Fibroblast of lung (primary cell): Measurements from ENCODE around the gene HS3ST6. TPM values are rescaled to one million over a fixed set of nuclear protein-coding genes. Genes with fewer than 3 reads are reported as not detected.

Experiments
- DNase-seq, 2 donors: peaks; one replicate each; pipeline versions ENCODE4 v3.0.0 to v3.0.0-alpha.2; 2010; ENCODE audit warnings: low read depth in 2 of 2
- H2AFZ ChIP-seq: 2 replicates; pipeline ENCODE4 v1.5.1; 2012; ENCODE audit warnings: low read length, control low read depth, inconsistent platforms
- H3K27ac ChIP-seq: 2 replicates; pipeline ENCODE4 v1.5.1; 2011; ENCODE audit warnings: low read length, control low read depth; ENCODE audit not compliant: insufficient read depth
- H3K27me3 ChIP-seq: 2 replicates; pipeline ENCODE4 v1.5.1; 2011; ENCODE audit warnings: mild to moderate bottlenecking, low read length; ENCODE audit not compliant: control insufficient read depth, insufficient read depth
- H3K36me3 ChIP-seq: 2 replicates; pipeline ENCODE4 v1.5.1; 2011; ENCODE audit warnings: low read length; ENCODE audit not compliant: control insufficient read depth, insufficient read depth
- H3K4me1 ChIP-seq: 2 replicates; pipeline ENCODE4 v1.5.1; 2011; ENCODE audit warnings: low read length; ENCODE audit not compliant: control insufficient read depth, insufficient read depth; ENCODE audit errors: extremely low read depth
- H3K4me2 ChIP-seq: 2 replicates; pipeline ENCODE4 v1.5.1; 2011; ENCODE audit warnings: low read length, control low read depth; ENCODE audit not compliant: insufficient read depth; ENCODE audit errors: extremely low read depth
- H3K4me3 ChIP-seq, 4 experiments: fragments of 200-600 bp in 1 of 4; sonication (generic) in 1 of 4; replicated peaks in 1 of 4; 2 replicates each; pipeline ENCODE4 v1.5.1; 2011 to 2016; ENCODE audit warnings: low read length in 4 of 4, low read depth in 3 of 4, mild to moderate bottlenecking in 3 of 4, control low read depth in 2 of 4, inconsistent platforms in 1 of 4, mixed read lengths in 1 of 4; ENCODE audit not compliant: insufficient read depth in 1 of 4; ENCODE audit errors: control extremely low read depth in 1 of 4
- H3K79me2 ChIP-seq: 2 replicates; pipeline ENCODE4 v1.5.1; 2012; ENCODE audit warnings: mild to moderate bottlenecking, low read length, inconsistent platforms; ENCODE audit not compliant: control insufficient read depth, insufficient read depth
- H3K9ac ChIP-seq: 2 replicates; pipeline ENCODE4 v1.5.1; 2011; ENCODE audit warnings: mild to moderate bottlenecking, low read length, control low read depth; ENCODE audit not compliant: insufficient read depth
- H3K9me3 ChIP-seq: 2 replicates; pipeline ENCODE4 v1.5.1; 2012; ENCODE audit warnings: low read depth, low read length; ENCODE audit not compliant: control insufficient read depth, insufficient read depth
- H4K20me1 ChIP-seq: 2 replicates; pipeline ENCODE4 v1.5.1; 2011; ENCODE audit warnings: low read length; ENCODE audit not compliant: control insufficient read depth, insufficient read depth; ENCODE audit errors: extremely low read depth
- EZH2 ChIP-seq: IDR thresholded peaks from 2 replicates; pipeline ENCODE4 v1.5.1; 2012; ENCODE audit warnings: low read length, control low read depth, mild to moderate bottlenecking; ENCODE audit errors: missing control alignments
- polyA plus RNA-seq, 2 donors: library from polyadenylated mRNA; depleted of rRNA in 1 of 2; stranded (reverse) in 1 of 2; unstranded in 1 of 2; fragments of >200 nt; gene quantifications; 2 replicates each; pipeline ENCODE4 v1.2.1, GENCODE V29; 2011 to 2012; ENCODE audit warnings: missing spikeins in 1 of 2
- total RNA-seq: library from RNA; depleted of rRNA; stranded (reverse); fragments of >200 nt; gene quantifications from 2 replicates; pipeline ENCODE4 v1.2.1, GENCODE V29; 2014
- TF ChIP-seq, protein P1 (sequence below), 2 donors: IDR thresholded peaks in 1 of 2; conservative IDR thresholded peaks in 1 of 2; 1 replicate in 1 of 2; 2 replicates in 1 of 2; pipeline ENCODE4 v1.5.1; 2011 to 2012; ENCODE audit warnings: low read length in 2 of 2, control low read depth in 1 of 2, inconsistent platforms in 1 of 2, low read depth in 1 of 2, mild to moderate bottlenecking in 1 of 2

The HS3ST6 gene
- total and polyA plus RNA-seq, 2 donors (not counting 1 experiment from before 2014, with no cell fraction given), result not detected

DNA sequence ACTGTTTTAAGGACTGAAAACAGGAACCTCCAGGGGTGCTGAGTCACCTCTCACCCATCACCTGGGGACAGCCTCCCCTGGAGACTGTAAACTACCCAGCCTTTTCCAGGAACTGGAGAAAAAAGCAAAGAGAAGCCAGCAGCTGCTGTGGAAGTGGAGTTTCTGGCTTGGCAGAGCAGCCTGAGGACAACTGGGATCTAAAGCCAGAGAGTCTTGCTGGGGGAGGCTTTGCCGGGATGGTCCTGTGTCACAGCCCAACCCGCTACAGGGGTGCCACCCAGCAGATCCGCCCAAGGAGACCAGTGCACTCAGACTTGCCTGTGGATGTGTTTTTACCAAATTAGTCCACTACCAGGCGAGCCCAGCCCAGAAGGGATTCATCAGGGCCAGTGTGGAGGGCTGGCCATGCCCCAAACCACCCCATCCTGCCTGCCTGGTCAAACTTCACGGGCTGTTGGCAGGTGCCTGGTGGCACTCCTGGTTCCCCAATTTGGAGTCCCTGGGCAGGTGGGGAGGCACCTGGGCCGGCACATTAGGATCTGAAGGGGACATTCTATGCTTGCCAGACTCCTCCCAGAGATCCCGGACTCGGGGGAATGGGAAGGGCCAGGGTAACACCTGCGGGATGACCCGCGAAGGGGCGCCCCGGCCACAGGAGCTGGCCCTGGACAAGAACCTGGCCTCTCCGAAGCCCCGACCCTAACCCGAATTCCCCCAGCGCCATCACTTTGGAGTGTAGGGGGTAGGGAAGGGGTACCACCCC, 24.0 kb upstream of the HS3ST6 start:
- H3K4me3 ChIP-seq, result peak overlapping the region; percentile 79 to 93 (median 82)
- H4K20me1 ChIP-seq, result no peaks in the 10 kb centered on the region
- DNase-seq, result peak in 1 of 2 donors; percentile 35
- H3K27ac ChIP-seq, result no peak overlapping the region
- H3K27me3 ChIP-seq, result no peaks in the 10 kb centered on the region
- no peaks in the 10 kb centered on the region for H3K9me3 ChIP-seq
- H3K36me3 ChIP-seq, result peaks cover 8% of the 10 kb centered on the region
- peak overlapping the region; percentile 92 for H3K4me2 ChIP-seq
- H3K4me1 ChIP-seq, result peaks cover 7% of the 10 kb centered on the region
- peak overlapping the region; percentile 80 for H2AFZ ChIP-seq
- peak overlapping the region; percentile 76 for H3K9ac ChIP-seq
- no peak for TF ChIP-seq EZH2
- TF ChIP-seq, protein P1, sequence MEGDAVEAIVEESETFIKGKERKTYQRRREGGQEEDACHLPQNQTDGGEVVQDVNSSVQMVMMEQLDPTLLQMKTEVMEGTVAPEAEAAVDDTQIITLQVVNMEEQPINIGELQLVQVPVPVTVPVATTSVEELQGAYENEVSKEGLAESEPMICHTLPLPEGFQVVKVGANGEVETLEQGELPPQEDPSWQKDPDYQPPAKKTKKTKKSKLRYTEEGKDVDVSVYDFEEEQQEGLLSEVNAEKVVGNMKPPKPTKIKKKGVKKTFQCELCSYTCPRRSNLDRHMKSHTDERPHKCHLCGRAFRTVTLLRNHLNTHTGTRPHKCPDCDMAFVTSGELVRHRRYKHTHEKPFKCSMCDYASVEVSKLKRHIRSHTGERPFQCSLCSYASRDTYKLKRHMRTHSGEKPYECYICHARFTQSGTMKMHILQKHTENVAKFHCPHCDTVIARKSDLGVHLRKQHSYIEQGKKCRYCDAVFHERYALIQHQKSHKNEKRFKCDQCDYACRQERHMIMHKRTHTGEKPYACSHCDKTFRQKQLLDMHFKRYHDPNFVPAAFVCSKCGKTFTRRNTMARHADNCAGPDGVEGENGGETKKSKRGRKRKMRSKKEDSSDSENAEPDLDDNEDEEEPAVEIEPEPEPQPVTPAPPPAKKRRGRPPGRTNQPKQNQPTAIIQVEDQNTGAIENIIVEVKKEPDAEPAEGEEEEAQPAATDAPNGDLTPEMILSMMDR (conservative IDR thresholded peaks at IDR 0.05 in 1 of 2, IDR thresholded peaks at IDR 0.05 in 1 of 2; ENCODE audit: low read depth in 1 of 2, low read length in 2 of 2), result no peak
- H3K79me2 ChIP-seq, result no peaks in the 10 kb centered on the region

DNA sequence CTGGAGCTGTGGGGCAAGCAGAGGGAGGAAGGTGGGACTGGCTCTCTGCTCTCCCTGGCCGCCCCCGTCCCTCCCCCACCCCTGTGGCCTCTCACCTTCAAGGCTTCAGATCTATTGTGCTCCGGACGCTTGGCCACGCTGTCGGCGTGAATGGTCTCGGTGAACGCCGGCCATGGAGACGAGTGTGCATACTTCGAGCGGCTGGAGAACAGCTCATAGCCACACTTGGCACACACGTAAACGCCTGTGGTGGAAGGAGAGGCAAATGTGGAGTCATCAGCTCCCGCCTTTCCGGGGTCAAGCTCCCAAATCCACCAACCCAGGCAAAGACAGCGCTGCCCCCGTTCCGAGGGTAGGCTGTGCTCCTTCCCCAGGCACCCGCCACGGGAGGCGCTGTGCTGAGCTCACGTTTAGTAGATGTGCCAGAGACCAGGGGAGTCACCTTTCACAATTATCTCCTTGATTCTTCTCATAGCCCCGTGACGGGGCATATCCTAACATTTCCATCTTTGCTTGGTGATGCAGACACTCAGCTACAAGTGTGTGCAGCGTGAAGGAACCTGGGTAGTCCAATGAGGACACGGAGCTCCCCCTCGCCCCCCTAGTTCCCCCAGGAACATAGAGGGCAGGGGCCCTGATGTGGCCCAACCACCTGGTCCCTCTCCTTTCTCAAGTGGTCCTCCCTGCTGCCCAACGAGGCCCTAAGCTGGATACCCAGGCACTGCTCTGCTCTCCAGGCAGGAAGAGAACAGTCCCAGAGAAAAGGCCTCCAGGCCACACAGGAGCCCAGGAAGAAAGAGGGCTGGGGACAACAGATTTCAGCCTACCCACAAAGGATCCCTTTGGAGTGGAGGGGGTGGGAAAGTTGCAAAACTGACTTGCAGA, 23.2 kb upstream of the HS3ST6 start:
- peak overlapping the region in 3 of 4 experiments; percentile 79 to 83 (median 81) for H3K4me3 ChIP-seq
- no peak overlapping the region for H3K27ac ChIP-seq

More for the DNA sequence above, 23.2 kb upstream of the HS3ST6 start:
- Histone ChIP-seq H3K36me3 (peaks cover 8% of the 10 kb centered on the region), H4K20me1 (no peaks in the 10 kb centered on the region), H3K9me3 (no peaks in the 10 kb centered on the region), H3K4me2 (peak overlapping the region; percentile 92), H3K79me2 (no peaks in the 10 kb centered on the region), H3K27me3 (no peaks in the 10 kb centered on the region), H3K4me1 (peaks cover 7% of the 10 kb centered on the region), H3K9ac (no peak overlapping the region), H2AFZ (no peak overlapping the region)
- DNase-seq, result peak; percentile 33 to 96
- TF ChIP-seq, protein P1 (conservative IDR thresholded peaks at IDR 0.05 in 1 of 2, IDR thresholded peaks at IDR 0.05 in 1 of 2; ENCODE audit: low read depth in 1 of 2, low read length in 2 of 2), result peak in 1 of 2 donors; percentile 29
- TF ChIP-seq EZH2, result no peak
